SH-SY5Y (cell line): ENCODE measurements around the gene UNC5C.

Source experiments
- GATA2 ChIP-seq: IDR thresholded peaks from 2 replicates; pipeline ENCODE4 v1.6.1; 2011; ENCODE audit warnings: mild to moderate bottlenecking, low read depth, low read length
- GATA3 ChIP-seq: IDR thresholded peaks from 2 replicates; pipeline ENCODE4 v1.6.1; 2011; ENCODE audit warnings: low read depth, mild to moderate bottlenecking, low read length, moderate library complexity

DNA sequence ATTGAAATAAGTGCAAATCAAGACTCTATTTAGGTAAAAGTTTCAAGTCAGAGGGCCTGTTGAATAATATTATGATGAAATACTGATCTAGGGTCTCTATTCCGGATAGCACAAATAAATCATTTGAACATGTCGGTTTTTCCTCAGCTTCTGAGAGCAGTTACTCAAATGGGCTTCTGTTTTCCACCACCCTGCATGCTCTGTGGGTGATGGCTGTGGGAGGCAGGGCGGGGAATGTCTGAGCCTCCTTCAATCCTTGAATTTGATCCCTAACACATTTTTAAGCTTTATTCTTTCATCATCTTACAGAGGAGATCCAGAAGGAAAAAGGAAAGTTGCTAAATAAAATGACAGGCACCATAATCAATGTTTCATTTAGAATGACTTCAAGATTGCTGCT is 8.5 kb downstream of the UNC5C start:
- peak; percentile 38 for TF ChIP-seq GATA2
- TF ChIP-seq GATA3, result no peak
